Stimulated activated CD4-positive, alpha-beta T cell treated with anti-CD3 and anti-CD28 coated beads, Interleukin-4, amount 100 ng/mL, for 48 hours (primary cell): ENCODE results near the gene IGSF23.
"Not testable (repeated sequence)": the region's sequence is repeated elsewhere in the genome, so short reads cannot be mapped to it uniquely, and the experiment has no call there.

ENCODE experiments used
- DNase-seq, 2 donors: peaks; one replicate each; pipeline ENCODE4 v3.0.0-alpha.2; 2020; ENCODE audit warnings: low read depth in 2 of 2

The IGSF23 gene

GRCh38 chr19:44611812-44612295 lies 1.5 kb upstream of the IGSF23 start:
- no peak for DNase-seq

- DNase-seq: no peak
Observed at GRCh38 chr19:44614313-44614712, 950 bp downstream of the IGSF23 start.

GRCh38 chr19:44615863-44616247 lies 2.5 kb downstream of the IGSF23 start:
- DNase-seq: no peak

GRCh38 chr19:44617110-44617880 lies 3.9 kb downstream of the IGSF23 start:
- no peak for DNase-seq

DNA sequence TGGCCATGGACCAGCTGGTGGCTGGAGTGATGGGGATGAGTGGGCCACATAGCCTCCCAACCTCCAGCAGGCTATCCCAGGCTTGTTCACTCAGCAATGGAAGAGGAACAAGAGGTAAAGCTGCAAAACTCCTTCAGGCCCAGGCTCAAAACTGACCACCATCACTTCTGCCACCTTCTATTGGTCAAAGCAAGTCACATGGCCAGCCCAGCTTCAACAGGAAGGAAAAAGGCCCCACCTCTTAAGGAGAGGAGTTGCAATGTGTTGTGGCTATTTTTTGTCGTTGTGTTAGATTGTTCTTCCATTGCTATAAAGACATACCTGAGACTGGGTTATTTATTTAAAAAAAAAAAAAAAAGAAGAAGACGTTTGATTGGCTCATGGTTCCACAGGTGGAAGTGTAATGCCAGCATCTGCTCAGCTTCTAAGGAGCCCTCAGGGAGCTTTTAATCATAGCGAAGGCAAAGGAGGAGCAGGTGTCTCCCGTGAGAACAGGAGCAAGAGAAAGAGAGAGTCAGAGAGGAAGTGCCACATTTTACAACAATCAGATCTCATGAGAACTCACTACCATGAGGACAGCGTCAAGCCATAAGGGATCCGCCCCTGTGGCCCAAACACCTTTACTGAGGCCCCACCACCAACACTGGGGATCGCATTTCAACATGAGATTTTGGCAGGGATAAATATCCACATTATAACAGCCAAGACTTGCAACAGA lies 5.4 kb downstream of the IGSF23 start:
- no peak for DNase-seq

DNA sequence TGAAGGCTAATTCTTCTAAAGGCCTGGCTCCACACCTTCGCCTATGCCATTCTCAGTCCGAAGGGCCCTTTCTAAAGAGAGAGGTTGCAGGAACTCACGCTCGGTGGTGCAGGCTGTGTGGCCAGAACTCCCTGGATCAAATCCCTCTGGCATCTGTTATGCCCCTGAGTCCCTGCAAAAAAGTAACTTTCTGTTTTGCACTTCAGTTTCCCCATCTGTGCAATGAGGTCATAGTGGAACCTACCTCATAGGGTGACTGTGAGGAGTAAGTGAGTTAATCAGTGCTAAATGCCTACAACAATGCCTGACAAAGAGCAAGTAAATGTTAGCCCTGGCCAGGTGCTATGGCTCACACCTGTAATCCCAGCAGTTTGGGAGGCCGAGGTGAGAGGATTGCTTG lies 7.3 kb downstream of the IGSF23 start:
- DNase-seq: no peak

DNA sequence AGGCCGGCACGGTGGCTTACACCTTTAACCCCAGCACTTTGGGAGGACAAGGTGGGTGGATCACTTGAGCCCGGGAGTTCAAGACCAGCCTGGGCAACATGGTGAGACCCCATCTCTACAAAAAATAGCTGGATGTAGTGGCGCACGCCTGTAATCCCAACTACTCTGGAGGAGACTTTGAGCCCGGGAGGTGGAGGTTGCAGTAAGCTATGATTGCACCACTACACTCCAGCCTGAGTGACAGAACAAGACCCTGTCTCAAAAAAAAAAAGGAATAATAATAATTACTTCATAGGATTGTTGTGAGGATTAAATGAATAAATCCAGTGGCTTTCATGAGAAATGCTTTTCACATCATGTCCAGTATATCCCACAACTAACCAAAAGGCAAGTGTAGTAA lies 8.0 kb downstream of the IGSF23 start:
- no peak for DNase-seq

GRCh38 chr19:44623080-44623479 lies 9.7 kb downstream of the IGSF23 start:
- DNase-seq: no peak

DNA sequence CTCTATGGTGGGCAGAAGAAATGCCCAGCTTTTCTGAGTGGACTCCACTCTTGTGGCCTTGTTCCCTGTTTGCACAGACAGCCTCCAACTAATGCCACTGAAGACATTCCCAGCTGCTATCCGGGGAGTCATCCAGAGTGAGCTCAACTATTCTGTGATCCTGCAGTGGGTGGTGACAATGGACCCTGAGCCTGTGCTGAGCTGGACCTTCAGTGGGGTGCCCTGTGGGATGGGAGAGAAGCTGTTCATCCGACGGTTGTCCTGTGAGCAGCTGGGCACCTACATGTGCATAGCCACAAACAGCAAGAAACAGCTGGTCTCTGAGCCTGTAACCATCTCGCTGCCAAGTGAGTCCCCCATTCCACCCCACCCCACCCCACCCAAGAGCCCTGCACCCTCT lies 10.3 kb downstream of the IGSF23 start:
- no peak for DNase-seq

DNA sequence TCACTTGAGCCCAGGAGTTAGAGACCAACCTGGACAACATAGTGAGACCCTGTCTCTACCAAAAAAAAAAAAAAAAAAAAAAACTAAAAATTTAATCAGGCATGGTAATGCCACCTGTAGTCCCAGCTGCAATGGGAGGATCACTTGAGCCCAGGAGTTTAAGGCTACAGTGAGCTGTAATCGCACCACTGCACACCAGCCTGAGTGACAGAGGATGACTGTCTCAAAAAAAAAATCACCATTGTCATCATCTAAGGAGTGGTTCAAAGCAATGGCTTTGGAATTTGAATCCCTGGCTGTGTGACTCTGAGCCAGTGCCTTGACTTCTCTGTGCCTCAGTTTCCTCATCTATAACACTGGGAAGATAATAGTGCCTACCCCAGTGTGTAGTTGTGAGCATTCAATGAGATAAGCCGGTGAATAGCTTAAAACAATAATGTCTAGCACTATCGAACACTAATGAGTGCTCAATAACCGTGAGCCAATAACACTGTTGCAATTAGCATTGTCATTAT lies 11.5 kb downstream of the IGSF23 start:
- no peak for DNase-seq

GRCh38 chr19:44625637-44626036 lies 12.3 kb downstream of the IGSF23 start:
- DNase-seq: not testable (repeated sequence)

- DNase-seq: no peak
Observed at GRCh38 chr19:44626048-44626624, 12.8 kb downstream of the IGSF23 start.

DNA sequence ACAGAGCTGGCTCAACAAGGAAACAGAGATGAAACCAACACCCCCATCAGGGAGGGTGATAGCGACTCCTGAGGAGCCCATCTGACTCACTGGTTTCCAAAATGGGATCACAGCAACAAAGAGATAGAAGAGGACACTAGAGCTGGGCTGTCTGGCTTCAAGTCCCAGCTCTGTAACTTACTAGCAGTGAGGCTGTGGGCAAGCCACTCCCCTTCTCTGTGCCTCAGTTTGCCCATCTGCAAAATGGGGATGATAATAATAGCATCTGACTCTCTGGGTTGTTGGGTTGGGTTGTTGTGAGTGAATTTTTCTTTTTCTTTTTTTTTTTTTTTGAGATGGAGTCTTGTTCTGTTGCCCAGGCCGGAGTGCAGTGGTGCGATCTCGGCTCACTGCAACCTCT lies 14.3 kb downstream of the IGSF23 start:
- no peak for DNase-seq

DNA sequence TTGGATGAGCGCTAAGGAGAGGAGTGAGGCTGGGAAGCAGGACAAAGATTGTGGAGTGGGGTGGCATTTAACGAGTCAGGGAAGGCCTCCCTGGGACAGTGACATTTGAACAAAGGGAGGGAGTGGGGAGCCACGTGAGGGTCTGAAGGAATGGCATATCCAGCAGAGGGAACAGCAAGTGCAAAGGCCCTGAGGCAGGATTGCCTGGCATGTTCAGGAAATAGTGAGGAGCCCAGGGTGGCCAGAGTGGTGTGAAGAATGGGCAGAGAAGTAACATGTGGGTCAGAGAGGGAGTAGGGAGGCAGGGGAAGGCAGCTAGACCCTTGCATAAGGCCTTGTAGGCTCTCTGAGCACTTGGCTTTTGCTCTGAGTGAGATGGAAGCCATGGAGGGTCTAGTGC lies 15.4 kb downstream of the IGSF23 start:
- DNase-seq: no peak

DNA sequence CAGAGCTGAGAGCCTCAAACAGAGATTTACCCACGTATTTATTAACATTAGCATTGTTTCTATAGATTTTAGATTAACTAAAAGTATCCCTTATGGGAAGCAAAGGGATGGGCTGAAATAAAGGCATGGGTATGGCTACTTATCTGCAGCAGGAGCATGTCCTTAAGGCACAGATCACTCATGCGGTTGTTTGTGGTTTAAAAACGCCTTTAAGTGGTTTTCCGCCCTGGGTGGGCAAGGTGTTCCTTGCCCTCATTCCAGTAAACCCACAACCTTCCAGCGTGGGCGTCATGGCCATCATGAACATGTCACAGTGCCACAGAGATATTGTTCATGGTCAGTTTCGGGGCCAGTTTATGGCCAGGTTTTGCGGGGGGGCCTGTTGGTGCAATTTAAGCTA lies 18.2 kb downstream of the IGSF23 start:
- DNase-seq: not testable (repeated sequence)

DNA sequence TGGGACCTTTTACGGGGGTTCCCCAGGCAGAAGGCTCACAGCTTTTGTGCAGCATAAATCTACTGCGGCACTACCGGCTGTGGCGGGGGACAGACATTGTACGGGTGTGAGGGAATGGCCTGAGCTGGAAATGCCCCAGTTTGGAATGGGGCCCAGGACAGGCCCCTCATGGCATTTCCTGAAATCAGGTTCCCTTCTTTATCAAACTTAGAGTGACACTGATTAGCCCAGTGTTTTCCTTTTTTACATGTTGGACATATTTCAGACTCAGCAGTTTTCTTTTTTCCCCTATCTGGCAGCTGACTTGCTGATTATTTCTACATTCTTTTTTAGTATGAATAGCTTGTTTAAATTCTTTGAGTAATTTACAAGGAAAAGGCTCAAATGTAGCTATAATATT lies 20.7 kb downstream of the IGSF23 start:
- not testable (repeated sequence) for DNase-seq

DNA sequence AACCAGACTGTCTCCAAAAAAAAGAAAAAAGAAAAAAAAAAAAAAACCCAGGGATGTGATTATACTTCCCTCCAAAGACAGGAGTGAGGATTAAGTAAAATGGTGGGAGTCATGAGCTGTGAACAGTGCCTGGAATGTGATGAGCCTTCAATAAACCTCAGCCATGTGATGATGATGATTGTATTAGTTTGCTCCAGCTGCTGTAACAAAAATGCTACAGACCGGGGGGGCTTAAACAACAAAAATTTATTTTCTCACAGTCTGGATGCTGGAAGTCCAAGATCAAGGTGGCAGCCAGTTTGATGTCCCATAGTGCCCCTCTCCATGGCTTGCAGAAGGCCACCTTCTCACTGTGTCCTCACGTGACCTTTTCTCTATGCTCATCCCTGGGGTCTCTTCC lies 21.4 kb downstream of the IGSF23 start:
- no peak for DNase-seq

- DNase-seq: no peak
Observed at GRCh38 chr19:44635581-44636438, 22.4 kb downstream of the IGSF23 start.

DNA sequence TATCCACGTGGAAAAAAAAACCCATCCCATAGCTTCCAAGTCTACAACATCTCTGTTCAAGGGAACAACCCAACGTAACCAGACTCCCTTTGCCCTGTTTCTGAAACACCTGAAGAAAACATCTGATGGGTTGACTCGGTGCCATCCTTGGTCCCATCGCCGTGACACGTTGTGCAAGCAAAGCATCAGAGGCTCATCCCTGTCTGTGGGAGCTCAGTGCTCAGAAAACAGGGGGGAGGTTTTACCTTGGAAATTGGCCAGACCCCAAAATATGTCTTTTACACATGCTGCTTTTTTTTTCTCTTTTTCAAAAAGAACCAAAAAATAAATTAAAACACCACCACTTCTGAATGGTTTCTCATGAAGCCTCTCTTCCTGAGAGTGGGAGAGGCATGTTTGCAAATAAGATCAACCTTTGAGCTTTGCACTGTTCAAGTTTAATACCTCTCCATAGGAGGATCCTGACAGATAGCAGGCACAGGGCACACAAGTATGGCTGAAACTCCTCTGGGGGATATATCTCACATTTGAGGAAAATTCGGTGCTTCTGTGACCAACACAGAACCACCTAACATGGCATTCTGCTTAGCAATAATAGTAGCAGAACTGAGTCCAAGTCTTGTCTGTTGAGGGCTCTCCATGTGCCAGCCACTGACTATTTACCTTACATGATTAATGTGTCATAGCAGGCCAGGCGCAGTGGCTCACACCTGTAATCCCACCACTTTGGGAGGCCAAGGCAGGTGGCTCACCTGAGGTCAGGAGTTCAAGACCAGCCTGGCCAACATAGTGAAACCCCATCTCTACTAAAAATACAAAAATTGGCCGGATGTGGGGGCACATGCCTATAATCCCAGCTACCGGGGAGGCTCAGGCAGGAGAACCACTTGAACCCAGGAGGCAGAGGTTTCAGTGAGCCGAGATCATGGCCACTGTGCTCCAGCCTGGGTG lies 23.4 kb downstream of the IGSF23 start:
- no peak for DNase-seq

DNA sequence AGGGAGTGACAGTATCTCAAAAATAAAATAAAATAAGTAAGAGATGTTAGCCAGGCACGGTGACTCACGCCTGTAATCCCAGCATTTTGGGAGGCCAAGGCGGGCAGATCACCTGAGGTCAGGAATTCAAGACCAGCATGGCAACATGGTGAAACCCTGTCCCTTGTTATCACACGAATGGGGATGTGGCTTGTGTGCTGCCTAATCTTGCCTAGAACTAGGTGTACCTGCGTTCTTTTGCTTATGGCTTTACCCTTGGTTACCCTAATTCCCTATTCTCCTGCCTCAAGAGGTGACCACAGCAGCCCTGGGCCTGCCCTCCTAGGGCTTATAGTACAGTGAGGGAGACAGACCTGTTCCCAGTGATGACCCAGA lies 24.0 kb downstream of the IGSF23 start:
- DNase-seq: no peak

DNA sequence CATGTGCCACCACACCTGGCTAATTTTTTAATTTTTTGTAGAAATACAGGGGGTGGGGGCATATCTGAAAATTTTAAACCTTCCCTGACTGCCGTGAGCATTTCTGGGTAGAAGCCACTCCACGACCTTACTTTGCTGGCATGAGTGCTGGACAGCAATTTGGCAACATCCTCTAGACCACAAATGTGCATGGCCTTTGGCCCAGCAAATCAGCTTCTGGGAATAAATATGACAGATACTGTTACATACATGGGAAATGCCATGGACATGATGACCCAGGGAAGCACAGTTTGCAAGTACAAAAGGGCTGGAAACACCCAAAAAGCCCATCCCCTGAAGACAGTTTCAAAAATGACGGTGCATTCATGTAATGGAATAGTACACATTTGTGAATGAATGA lies 27.2 kb downstream of the IGSF23 start:
- DNase-seq: no peak
